Measurements from ENCODE around the gene GAREM1.

DNA sequence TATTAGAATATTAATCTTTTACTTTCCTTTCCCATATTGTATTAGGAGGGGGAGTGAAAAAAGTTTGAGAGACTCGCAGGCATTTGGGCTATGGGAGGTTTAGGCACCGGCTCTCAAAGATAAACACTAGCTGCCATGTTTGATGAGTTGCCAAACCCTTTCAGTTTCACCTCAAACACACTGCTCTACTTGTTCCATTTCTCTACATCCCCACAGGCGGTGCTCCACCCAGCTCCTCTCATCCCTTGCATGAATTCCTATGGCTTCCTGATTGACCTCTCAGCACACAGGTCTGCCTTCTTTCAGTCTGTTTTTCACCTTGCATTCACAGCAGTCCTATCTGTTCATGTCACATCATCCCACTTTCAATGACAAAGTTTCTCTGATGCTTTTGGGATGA is 215.1 kb downstream of the GAREM1 start:
- TF ChIP-seq, protein P1, sequence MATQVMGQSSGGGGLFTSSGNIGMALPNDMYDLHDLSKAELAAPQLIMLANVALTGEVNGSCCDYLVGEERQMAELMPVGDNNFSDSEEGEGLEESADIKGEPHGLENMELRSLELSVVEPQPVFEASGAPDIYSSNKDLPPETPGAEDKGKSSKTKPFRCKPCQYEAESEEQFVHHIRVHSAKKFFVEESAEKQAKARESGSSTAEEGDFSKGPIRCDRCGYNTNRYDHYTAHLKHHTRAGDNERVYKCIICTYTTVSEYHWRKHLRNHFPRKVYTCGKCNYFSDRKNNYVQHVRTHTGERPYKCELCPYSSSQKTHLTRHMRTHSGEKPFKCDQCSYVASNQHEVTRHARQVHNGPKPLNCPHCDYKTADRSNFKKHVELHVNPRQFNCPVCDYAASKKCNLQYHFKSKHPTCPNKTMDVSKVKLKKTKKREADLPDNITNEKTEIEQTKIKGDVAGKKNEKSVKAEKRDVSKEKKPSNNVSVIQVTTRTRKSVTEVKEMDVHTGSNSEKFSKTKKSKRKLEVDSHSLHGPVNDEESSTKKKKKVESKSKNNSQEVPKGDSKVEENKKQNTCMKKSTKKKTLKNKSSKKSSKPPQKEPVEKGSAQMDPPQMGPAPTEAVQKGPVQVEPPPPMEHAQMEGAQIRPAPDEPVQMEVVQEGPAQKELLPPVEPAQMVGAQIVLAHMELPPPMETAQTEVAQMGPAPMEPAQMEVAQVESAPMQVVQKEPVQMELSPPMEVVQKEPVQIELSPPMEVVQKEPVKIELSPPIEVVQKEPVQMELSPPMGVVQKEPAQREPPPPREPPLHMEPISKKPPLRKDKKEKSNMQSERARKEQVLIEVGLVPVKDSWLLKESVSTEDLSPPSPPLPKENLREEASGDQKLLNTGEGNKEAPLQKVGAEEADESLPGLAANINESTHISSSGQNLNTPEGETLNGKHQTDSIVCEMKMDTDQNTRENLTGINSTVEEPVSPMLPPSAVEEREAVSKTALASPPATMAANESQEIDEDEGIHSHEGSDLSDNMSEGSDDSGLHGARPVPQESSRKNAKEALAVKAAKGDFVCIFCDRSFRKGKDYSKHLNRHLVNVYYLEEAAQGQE (IDR thresholded peaks at IDR 0.05) = no peak
- TF ChIP-seq SP1 (IDR thresholded peaks at IDR 0.05) (no peak), FOXA1 (IDR thresholded peaks at IDR 0.05) (no peak), RAD21 (IDR thresholded peaks at IDR 0.05) (no peak), RXRA (IDR thresholded peaks at IDR 0.05) (no peak), JUND (IDR thresholded peaks at IDR 0.05) (no peak), YY1 (IDR thresholded peaks at IDR 0.05) (no peak)
- TF ChIP-seq, protein P2, sequence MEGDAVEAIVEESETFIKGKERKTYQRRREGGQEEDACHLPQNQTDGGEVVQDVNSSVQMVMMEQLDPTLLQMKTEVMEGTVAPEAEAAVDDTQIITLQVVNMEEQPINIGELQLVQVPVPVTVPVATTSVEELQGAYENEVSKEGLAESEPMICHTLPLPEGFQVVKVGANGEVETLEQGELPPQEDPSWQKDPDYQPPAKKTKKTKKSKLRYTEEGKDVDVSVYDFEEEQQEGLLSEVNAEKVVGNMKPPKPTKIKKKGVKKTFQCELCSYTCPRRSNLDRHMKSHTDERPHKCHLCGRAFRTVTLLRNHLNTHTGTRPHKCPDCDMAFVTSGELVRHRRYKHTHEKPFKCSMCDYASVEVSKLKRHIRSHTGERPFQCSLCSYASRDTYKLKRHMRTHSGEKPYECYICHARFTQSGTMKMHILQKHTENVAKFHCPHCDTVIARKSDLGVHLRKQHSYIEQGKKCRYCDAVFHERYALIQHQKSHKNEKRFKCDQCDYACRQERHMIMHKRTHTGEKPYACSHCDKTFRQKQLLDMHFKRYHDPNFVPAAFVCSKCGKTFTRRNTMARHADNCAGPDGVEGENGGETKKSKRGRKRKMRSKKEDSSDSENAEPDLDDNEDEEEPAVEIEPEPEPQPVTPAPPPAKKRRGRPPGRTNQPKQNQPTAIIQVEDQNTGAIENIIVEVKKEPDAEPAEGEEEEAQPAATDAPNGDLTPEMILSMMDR (IDR thresholded peaks at IDR 0.05; ENCODE audit: low read depth, low read length, missing input control) = no peak
- TF ChIP-seq, protein P3, sequence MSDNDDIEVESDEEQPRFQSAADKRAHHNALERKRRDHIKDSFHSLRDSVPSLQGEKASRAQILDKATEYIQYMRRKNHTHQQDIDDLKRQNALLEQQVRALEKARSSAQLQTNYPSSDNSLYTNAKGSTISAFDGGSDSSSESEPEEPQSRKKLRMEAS (IDR thresholded peaks at IDR 0.05) = no peak
- TF ChIP-seq, protein P4, sequence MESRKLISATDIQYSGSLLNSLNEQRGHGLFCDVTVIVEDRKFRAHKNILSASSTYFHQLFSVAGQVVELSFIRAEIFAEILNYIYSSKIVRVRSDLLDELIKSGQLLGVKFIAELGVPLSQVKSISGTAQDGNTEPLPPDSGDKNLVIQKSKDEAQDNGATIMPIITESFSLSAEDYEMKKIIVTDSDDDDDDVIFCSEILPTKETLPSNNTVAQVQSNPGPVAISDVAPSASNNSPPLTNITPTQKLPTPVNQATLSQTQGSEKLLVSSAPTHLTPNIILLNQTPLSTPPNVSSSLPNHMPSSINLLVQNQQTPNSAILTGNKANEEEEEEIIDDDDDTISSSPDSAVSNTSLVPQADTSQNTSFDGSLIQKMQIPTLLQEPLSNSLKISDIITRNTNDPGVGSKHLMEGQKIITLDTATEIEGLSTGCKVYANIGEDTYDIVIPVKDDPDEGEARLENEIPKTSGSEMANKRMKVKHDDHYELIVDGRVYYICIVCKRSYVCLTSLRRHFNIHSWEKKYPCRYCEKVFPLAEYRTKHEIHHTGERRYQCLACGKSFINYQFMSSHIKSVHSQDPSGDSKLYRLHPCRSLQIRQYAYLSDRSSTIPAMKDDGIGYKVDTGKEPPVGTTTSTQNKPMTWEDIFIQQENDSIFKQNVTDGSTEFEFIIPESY (IDR thresholded peaks at IDR 0.05) = no peak
- TF ChIP-seq, protein P5, sequence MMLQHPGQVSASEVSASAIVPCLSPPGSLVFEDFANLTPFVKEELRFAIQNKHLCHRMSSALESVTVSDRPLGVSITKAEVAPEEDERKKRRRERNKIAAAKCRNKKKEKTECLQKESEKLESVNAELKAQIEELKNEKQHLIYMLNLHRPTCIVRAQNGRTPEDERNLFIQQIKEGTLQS (IDR thresholded peaks at IDR 0.05) = no peak
